K562 (cell line): ENCODE measurements around the gene OR6P1. TPM values are rescaled to one million over a fixed set of nuclear protein-coding genes. Genes with fewer than 3 reads are reported as not detected.

Source experiments
- ATAC-seq: fragments of 200-7000 bp; cut with Tn5 transposase; 3 replicates; pipeline ENCODE4 v1.9.1; 2020; ENCODE audit warnings: moderate library complexity
- BruUV-seq: library from RNA; stranded (reverse); fragments of 400-500 nt; replicated peaks from 2 replicates; lab custom pipeline; 2021; lab: Mats Ljungman, UMichigan
- CTCF ChIA-PET: fragments of 300-600 bp; formaldehyde crosslinking; extraction: SDS; loops from one replicate; lab custom pipeline; 2021; ENCODE audit warnings: low intra/inter-chr PET ratio; lab: Yijun Ruan, JAX
- POLR2A ChIA-PET: fragments of 300-600, 350-650 bp; sonication (Branson Sonifier 250); formaldehyde crosslinking; extraction: SDS; loops from one replicate; lab custom pipeline; 2021; ENCODE audit warnings: antibody characterized with exemption, inconsistent platforms; lab: Yijun Ruan, JAX
- DNase-seq, 4 experiments: peaks; one replicate each; pipeline versions ENCODE4 v3.0.0 to v3.0.0-alpha.2; 2011 to 2018; ENCODE audit warnings: low spot score in 3 of 4, mixed read lengths in 3 of 4; ENCODE audit errors: extremely low read depth in 1 of 4
- FAIRE-seq: peaks from 2 replicates; lab custom pipeline; 2011; peaks lifted over from hg19 to GRCh38; lab: Jason Lieb, UNC
- H2AFZ ChIP-seq: 2 replicates; pipeline ENCODE4 v1.6.0; 2011; ENCODE audit warnings: low read depth, low read length, control low read depth, inconsistent platforms
- H3K27ac ChIP-seq: fragments of 200-600 bp; 3 replicates; pipeline ENCODE4 v1.8.0; 2011; ENCODE audit warnings: low read depth, mild to moderate bottlenecking, control low read depth, inconsistent platforms, low read length, moderate library complexity, mixed read lengths; ENCODE audit errors: extremely low read depth
- H3K27me3 ChIP-seq, 2 experiments: fragments of 300-600 bp in 1 of 2; 2 replicates in 1 of 2; 3 replicates in 1 of 2; pipeline versions ENCODE4 v1.6.0 to v1.8.0; 2011; ENCODE audit warnings: inconsistent platforms in 2 of 2, low read length in 2 of 2, mild to moderate bottlenecking in 1 of 2, mixed read lengths in 1 of 2, moderate library complexity in 1 of 2; ENCODE audit not compliant: control insufficient read depth in 2 of 2, insufficient read depth in 2 of 2
- H3K36me3 ChIP-seq: fragments of 300-600 bp; 3 replicates; pipeline ENCODE4 v1.8.0; 2011; ENCODE audit warnings: mild to moderate bottlenecking, low read length, inconsistent platforms; ENCODE audit not compliant: control insufficient read depth, insufficient read depth
- H3K4me1 ChIP-seq, 2 experiments: fragments of 200-600 bp in 1 of 2; replicated peaks in 1 of 2; 2 replicates in 1 of 2; 3 replicates in 1 of 2; pipeline versions ENCODE4 v1.5.1 to v1.8.0; 2011; ENCODE audit warnings: inconsistent platforms in 2 of 2, low read length in 2 of 2, mild to moderate bottlenecking in 1 of 2, mixed read lengths in 1 of 2, moderate library complexity in 1 of 2; ENCODE audit not compliant: control insufficient read depth in 2 of 2, insufficient read depth in 2 of 2
- H3K4me2 ChIP-seq: 2 replicates; pipeline ENCODE4 v1.6.1; 2011; ENCODE audit warnings: low read length, control low read depth, inconsistent platforms, mixed read lengths; ENCODE audit not compliant: insufficient read depth
- H3K4me3 ChIP-seq: fragments of 200-600 bp; sonication (generic), shearing (Covaris generic); 2 replicates; pipeline ENCODE4 v1.5.1; 2016; ENCODE audit warnings: control low read depth, inconsistent platforms
- H3K79me2 ChIP-seq: fragments of 200-600 bp; 3 replicates; pipeline ENCODE4 v1.8.0; 2011; ENCODE audit warnings: low read length, inconsistent platforms; ENCODE audit not compliant: control insufficient read depth, insufficient read depth
- H3K9ac ChIP-seq, 2 experiments: 2 replicates each; pipeline versions ENCODE4 v1.6.0 to v1.6.1; 2011; ENCODE audit warnings: low read depth in 2 of 2, low read length in 2 of 2, control low read depth in 1 of 2, inconsistent platforms in 1 of 2, mild to moderate bottlenecking in 1 of 2, mixed read lengths in 1 of 2; ENCODE audit not compliant: insufficient read depth in 1 of 2
- H3K9me1 ChIP-seq: one replicate; pipeline ENCODE4 v1.6.0; 2011; ENCODE audit warnings: inconsistent platforms, mild to moderate bottlenecking, low read length, moderate library complexity; ENCODE audit not compliant: control insufficient read depth, insufficient read depth
- H3K9me3 ChIP-seq: replicated peaks from 2 replicates; pipeline ENCODE4 v1.5.1; 2011; ENCODE audit warnings: low read depth, low read length, inconsistent platforms; ENCODE audit not compliant: control insufficient read depth, insufficient read depth
- H4K20me1 ChIP-seq: replicated peaks from 2 replicates; pipeline ENCODE4 v1.6.1; 2011; ENCODE audit warnings: low read length, inconsistent platforms, mixed read lengths; ENCODE audit not compliant: control insufficient read depth, insufficient read depth
- ARNT ChIP-seq, 2 experiments: fragments of 450-650 bp; IDR thresholded peaks; 2 replicates each; pipeline ENCODE4 v1.6.1; 2016; ENCODE audit warnings: mild to moderate bottlenecking in 1 of 2
- BACH1 ChIP-seq: fragments of 200-800 bp; sonication (Bioruptor generic); IDR thresholded peaks from 2 replicates; pipeline ENCODE4 v1.6.1; 2016; ENCODE audit warnings: missing genetic modification characterization, missing compliant biosample characterization
- CREB1 ChIP-seq, 2 experiments: sonication (generic) in 1 of 2; formaldehyde crosslinking in 1 of 2; IDR thresholded peaks; 2 replicates each; pipeline versions ENCODE4 v1.6.1 to v1.8.0; 2012 to 2022; ENCODE audit warnings: inconsistent platforms in 1 of 2, mild to moderate bottlenecking in 1 of 2, missing genetic modification reagents in 1 of 2, moderate library complexity in 1 of 2
- EWSR1 ChIP-seq: fragments of 450-650 bp; IDR thresholded peaks from 2 replicates; pipeline ENCODE4 v1.6.1; 2018; ENCODE audit warnings: borderline replicate concordance, mild to moderate bottlenecking, low read depth, moderate library complexity; ENCODE audit not compliant: partially characterized antibody
- HMG20A ChIP-seq: fragments of 450-650 bp; formaldehyde crosslinking; conservative IDR thresholded peaks from 2 replicates; pipeline ENCODE4 v1.4.0; 2020; ENCODE audit warnings: mild to moderate bottlenecking, mixed read lengths
- TRIM28 ChIP-seq: fragments of 450-650 bp; IDR thresholded peaks from 2 replicates; pipeline ENCODE4 v1.6.1; 2017
- ZNF445 ChIP-seq: fragments of 250-450 bp; sonication (Bioruptor Pico); IDR thresholded peaks from 2 replicates; pipeline ENCODE4 v1.4.0; 2020; ENCODE audit warnings: low read depth, mild to moderate bottlenecking, moderate library complexity
- WGBS: fragments of 100-300 bp; shearing (Covaris generic); methylation state at CpG from one replicate; pipeline ENCODE4 v1.1.6; 2016; ENCODE audit warnings: low coverage, mixed read lengths; ENCODE audit not compliant: insufficient coverage; ENCODE audit errors: missing lambda C conversion rate; 5-methylcytosine and 5-hydroxymethylcytosine counted together
- in situ Hi-C: fragments of 300-500 bp; cut with MboI; formaldehyde crosslinking; loops from 4 replicates; pipeline ENCODE4 v1.15.0; 2018; ENCODE audit warnings: inconsistent platforms, mixed read lengths
- intact Hi-C: fragments of 100-400 bp; cut with micrococcal nuclease; formaldehyde crosslinking; loops from 2 replicates; pipeline ENCODE4 v1.14.2; 2022
- polyA plus RNA-seq, 8 experiments: library from polyadenylated mRNA; depleted of rRNA in 4 of 8; stranded (reverse) in 5 of 8; unstranded in 3 of 8; fragments of >200 nt; fragmentation: Nextera tagmentation in 2 of 8; fragmentation: Illumina TruSeq in 1 of 8; extraction: Ambion mirVana in 2 of 8; extraction: Trizol in 1 of 8; gene quantifications; 2 replicates each; pipeline versions ENCODE4 v1.2.1 to v1.2.3, GENCODE V29; 2011 to 2014; ENCODE audit warnings: inconsistent platforms in 1 of 8, missing spikeins in 1 of 8
- total RNA-seq, 7 experiments: library from RNA; depleted of rRNA in 6 of 7; stranded (reverse); fragments of >200 nt in 6 of 7; fragmentation: Illumina TruSeq in 2 of 7; extraction: Trizol in 2 of 7; gene quantifications; 2 replicates each; pipeline versions ENCODE4 v1.2.1 to v1.2.3, GENCODE V29; 2011 to 2021; ENCODE audit warnings: low replicate concordance in 1 of 7
- TF ChIP-seq, protein P1 (sequence below): fragments of 450-650 bp; formaldehyde crosslinking; conservative IDR thresholded peaks from 2 replicates; pipeline ENCODE4 v1.4.0; 2022; ENCODE audit warnings: mild to moderate bottlenecking, missing genetic modification characterization

Gene OR6P1
- total and polyA plus RNA-seq, 9 of the 15 experiments (the other 6 are each of a cell fraction or from before 2014, with no cell fraction given): not detected

DNA sequence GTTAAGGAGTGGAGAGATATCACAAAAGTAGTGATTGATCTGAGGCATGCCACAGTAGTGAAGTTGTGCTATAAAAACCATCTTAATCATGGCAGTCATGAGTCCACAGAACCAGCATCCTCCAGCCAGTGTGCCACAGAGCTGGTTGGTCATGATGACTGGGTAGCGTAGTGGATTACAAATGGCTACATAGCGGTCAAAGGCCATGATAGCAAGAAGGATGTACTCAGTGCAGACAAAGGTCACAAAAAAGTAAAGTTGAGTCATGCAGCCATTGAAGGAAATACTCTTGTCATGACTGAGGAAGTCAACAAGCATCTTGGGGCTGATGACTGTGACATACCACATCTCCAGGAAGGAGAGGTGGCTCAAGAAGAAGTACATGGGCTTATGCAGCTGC is 22.8 kb downstream of the OR6P1 start:
- ATAC-seq: no peak
- Histone ChIP-seq H3K36me3 (no peaks in the 10 kb centered on the region), H3K27me3 (no peaks in the 10 kb centered on the region), H3K4me2 (no peak overlapping the region), H3K4me1 (no peaks in the 10 kb centered on the region), H3K9ac (no peak overlapping the region), H3K4me3 (no peak overlapping the region), H2AFZ (no peak overlapping the region), H3K9me1 (no peaks in the 10 kb centered on the region), H3K27ac (no peak overlapping the region), H4K20me1 (no peaks in the 10 kb centered on the region), H3K9me3 (no peaks in the 10 kb centered on the region), H3K79me2 (no peaks in the 10 kb centered on the region)
- TF ChIP-seq, protein P1, sequence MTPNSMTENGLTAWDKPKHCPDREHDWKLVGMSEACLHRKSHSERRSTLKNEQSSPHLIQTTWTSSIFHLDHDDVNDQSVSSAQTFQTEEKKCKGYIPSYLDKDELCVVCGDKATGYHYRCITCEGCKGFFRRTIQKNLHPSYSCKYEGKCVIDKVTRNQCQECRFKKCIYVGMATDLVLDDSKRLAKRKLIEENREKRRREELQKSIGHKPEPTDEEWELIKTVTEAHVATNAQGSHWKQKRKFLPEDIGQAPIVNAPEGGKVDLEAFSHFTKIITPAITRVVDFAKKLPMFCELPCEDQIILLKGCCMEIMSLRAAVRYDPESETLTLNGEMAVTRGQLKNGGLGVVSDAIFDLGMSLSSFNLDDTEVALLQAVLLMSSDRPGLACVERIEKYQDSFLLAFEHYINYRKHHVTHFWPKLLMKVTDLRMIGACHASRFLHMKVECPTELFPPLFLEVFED: no peak
- TF ChIP-seq HMG20A (no peak), TRIM28 (no peak), ZNF445 (CRISPR knock-in tag) (no peak), BACH1 (tag) (no peak), EWSR1 (no peak), ARNT (IDR thresholded peaks at IDR 0.05) (no peak), CREB1 (IDR thresholded peaks at IDR 0.05) (no peak), CREB1 (CRISPR knock-in tag; IDR thresholded peaks at IDR 0.05) (no peak)
- DNase-seq: no peak
- FAIRE-seq: no peak
- BruUV-seq: no TSS peak
- ChIA-PET POLR2A (no interaction called here), CTCF (no interaction called here)
- intact Hi-C loops: no loop called here
- 4% methylated on average over 2 of the region's 2 CpGs for WGBS
- in situ Hi-C loops: no loop called here
